Trophoblast cell (in vitro differentiated cells and primary cell): ENCODE data around the gene DSCAM.
A peak's percentile ranks its signal among the peaks of the same experiment; 100 is the strongest.

ENCODE experiments used
- DNase-seq, 2 donors: peaks; one replicate each; pipeline ENCODE4 v3.0.0-alpha.2; 2016
- H2AFZ ChIP-seq: 2 replicates; pipeline ENCODE4 v1.6.1; 2013; ENCODE audit warnings: low read length, moderate library complexity, mild to moderate bottlenecking; ENCODE audit not compliant: insufficient read depth, poor library complexity
- H2AK5ac ChIP-seq: 2 replicates; pipeline ENCODE4 v1.6.1; 2013; ENCODE audit warnings: mild to moderate bottlenecking, low read length
- H2BK120ac ChIP-seq: 2 replicates; pipeline ENCODE4 v1.6.1; 2013; ENCODE audit warnings: low read length, mild to moderate bottlenecking, moderate library complexity; ENCODE audit not compliant: insufficient read depth, poor library complexity
- H2BK12ac ChIP-seq: 2 replicates; pipeline ENCODE4 v1.6.1; 2013; ENCODE audit warnings: mild to moderate bottlenecking, low read length, moderate library complexity
- H2BK5ac ChIP-seq: 2 replicates; pipeline ENCODE4 v1.6.1; 2013; ENCODE audit warnings: low read length, low read depth, moderate library complexity, mild to moderate bottlenecking; ENCODE audit not compliant: poor library complexity
- H3K14ac ChIP-seq: 2 replicates; pipeline ENCODE4 v1.6.1; 2013; ENCODE audit warnings: mild to moderate bottlenecking, low read length
- H3K18ac ChIP-seq: 2 replicates; pipeline ENCODE4 v1.6.1; 2013; ENCODE audit warnings: mild to moderate bottlenecking, low read length
- H3K23ac ChIP-seq: 2 replicates; pipeline ENCODE4 v1.6.1; 2013; ENCODE audit warnings: low read length
- H3K27ac ChIP-seq: 2 replicates; pipeline ENCODE4 v1.5.1; 2013; ENCODE audit warnings: low read depth, mild to moderate bottlenecking, inconsistent platforms, low read length, moderate library complexity
- H3K27me3 ChIP-seq: 2 replicates; pipeline ENCODE4 v1.6.1; 2013; ENCODE audit warnings: inconsistent platforms, mild to moderate bottlenecking, low read length, moderate library complexity; ENCODE audit not compliant: insufficient read depth
- H3K36me3 ChIP-seq, 2 experiments: 1 replicate in 1 of 2; 2 replicates in 1 of 2; pipeline ENCODE4 v1.6.1; 2013; ENCODE audit warnings: low read length in 2 of 2, mild to moderate bottlenecking in 2 of 2, moderate library complexity in 1 of 2; ENCODE audit not compliant: insufficient read depth in 2 of 2, control insufficient read depth in 1 of 2
- H3K4ac ChIP-seq: 2 replicates; pipeline ENCODE4 v1.6.1; 2013; ENCODE audit warnings: low read depth, mild to moderate bottlenecking, low read length, moderate library complexity
- H3K4me1 ChIP-seq, 2 experiments: 1 replicate in 1 of 2; 2 replicates in 1 of 2; pipeline ENCODE4 v1.6.1; 2013; ENCODE audit warnings: low read length in 2 of 2, mild to moderate bottlenecking in 2 of 2, moderate library complexity in 1 of 2; ENCODE audit not compliant: insufficient read depth in 2 of 2, control insufficient read depth in 1 of 2
- H3K4me2 ChIP-seq: 2 replicates; pipeline ENCODE4 v1.6.1; 2013; ENCODE audit warnings: inconsistent platforms, mild to moderate bottlenecking, low read length, moderate library complexity
- H3K4me3 ChIP-seq: 2 replicates; pipeline ENCODE4 v1.5.1; 2013; ENCODE audit warnings: mild to moderate bottlenecking, low read depth, low read length, inconsistent platforms
- H3K79me1 ChIP-seq: one replicate; pipeline ENCODE4 v1.6.1; 2013; ENCODE audit warnings: low read length
- H3K79me2 ChIP-seq: 2 replicates; pipeline ENCODE4 v1.6.1; 2013; ENCODE audit warnings: low read length, mild to moderate bottlenecking; ENCODE audit not compliant: control insufficient read depth, insufficient read depth, poor library complexity
- H3K9ac ChIP-seq: 2 replicates; pipeline ENCODE4 v1.6.1; 2013; ENCODE audit warnings: mild to moderate bottlenecking, low read length
- H3K9me3 ChIP-seq: 2 replicates; pipeline ENCODE4 v1.6.1; 2013; ENCODE audit warnings: low read depth, mild to moderate bottlenecking, control low read depth, inconsistent platforms, low read length; ENCODE audit not compliant: insufficient read depth
- H4K12ac ChIP-seq: 2 replicates; pipeline ENCODE4 v1.6.1; 2013; ENCODE audit warnings: low read depth, mild to moderate bottlenecking, low read length, moderate library complexity
- H4K8ac ChIP-seq: 2 replicates; pipeline ENCODE4 v1.6.1; 2013; ENCODE audit warnings: low read depth, mild to moderate bottlenecking, low read length, moderate library complexity
- H4K91ac ChIP-seq: one replicate; pipeline ENCODE4 v1.6.1; 2013; ENCODE audit warnings: low read depth, mild to moderate bottlenecking, low read length, moderate library complexity
- WGBS: extraction: QIAGEN DNeasy Blood & Tissue Kit; methylation state at CpG from one replicate; pipeline ENCODE4 v1.1.7; 2013; ENCODE audit warnings: missing lambda C conversion rate; ENCODE audit not compliant: insufficient read length, insufficient coverage; ENCODE audit errors: extremely low coverage; 5-methylcytosine and 5-hydroxymethylcytosine counted together

Gene DSCAM

GRCh38 chr21:40586575-40586974 is 260.4 kb downstream of the DSCAM start:
- Histone ChIP-seq H4K91ac (no peak overlapping the region), H3K27ac (no peak overlapping the region), H3K4me2 (no peak overlapping the region), H3K9ac (no peak overlapping the region), H3K4ac (no peak overlapping the region), H4K8ac (no peak overlapping the region), H3K14ac (no peak overlapping the region), H2BK12ac (no peak overlapping the region), H4K12ac (no peak overlapping the region), H2BK5ac (no peak overlapping the region), H3K79me2 (no peaks in the 10 kb centered on the region), H3K18ac (no peak overlapping the region), H3K9me3 (peaks cover 1% of the 10 kb centered on the region), H2BK120ac (no peak overlapping the region), H3K4me1 (no peaks in the 10 kb centered on the region), H3K36me3 (no peaks in the 10 kb centered on the region), H3K23ac (no peak overlapping the region), H3K79me1 (no peaks in the 10 kb centered on the region), H2AK5ac (no peak overlapping the region), H3K4me3 (no peak overlapping the region), H3K27me3 (no peaks in the 10 kb centered on the region), H2AFZ (no peak overlapping the region)
- DNase-seq: no peak
- no CpG with 5 or more reads among the region's 2 CpGs for WGBS

GRCh38 chr21:40577285-40578043 is 269.5 kb downstream of the DSCAM start:
- Histone ChIP-seq H3K18ac (no peak overlapping the region), H3K79me2 (no peaks in the 10 kb centered on the region), H2BK5ac (no peak overlapping the region), H3K27me3 (no peaks in the 10 kb centered on the region), H2BK12ac (no peak overlapping the region), H3K9ac (no peak overlapping the region), H3K4me1 (no peaks in the 10 kb centered on the region), H3K4me3 (no peak overlapping the region), H3K14ac (no peak overlapping the region), H3K36me3 (no peaks in the 10 kb centered on the region), H3K4ac (no peak overlapping the region), H3K27ac (no peak overlapping the region), H4K91ac (no peak overlapping the region), H4K12ac (no peak overlapping the region), H3K23ac (no peak overlapping the region), H3K79me1 (no peaks in the 10 kb centered on the region), H2AK5ac (no peak overlapping the region), H2BK120ac (no peak overlapping the region), H3K4me2 (no peak overlapping the region), H3K9me3 (peaks cover 2% of the 10 kb centered on the region), H4K8ac (no peak overlapping the region), H2AFZ (no peak overlapping the region)
- WGBS: no CpG with 5 or more reads among the region's 27 CpGs
- no peak for DNase-seq

- Histone ChIP-seq H3K4me1 (no peaks in the 10 kb centered on the region), H3K4me2 (no peak overlapping the region), H3K9me3 (peaks cover 2% of the 10 kb centered on the region), H4K12ac (no peak overlapping the region), H3K4ac (no peak overlapping the region), H3K79me2 (no peaks in the 10 kb centered on the region), H2BK5ac (no peak overlapping the region), H3K14ac (no peak overlapping the region), H3K36me3 (no peaks in the 10 kb centered on the region), H2AFZ (no peak overlapping the region), H3K27me3 (no peaks in the 10 kb centered on the region), H2BK12ac (no peak overlapping the region), H3K18ac (no peak overlapping the region), H3K23ac (no peak overlapping the region), H3K9ac (no peak overlapping the region), H4K91ac (no peak overlapping the region), H2BK120ac (no peak overlapping the region), H3K79me1 (no peaks in the 10 kb centered on the region), H4K8ac (no peak overlapping the region), H3K4me3 (no peak overlapping the region), H3K27ac (no peak overlapping the region), H2AK5ac (no peak overlapping the region)
- DNase-seq: no peak
Measured at GRCh38 chr21:40575976-40576375, 271.0 kb downstream of the DSCAM start.

- no peak overlapping the region for H4K91ac ChIP-seq
- no peak overlapping the region for H2BK120ac ChIP-seq
- no peaks in the 10 kb centered on the region for H3K27me3 ChIP-seq
- H3K18ac ChIP-seq: no peak overlapping the region
- H3K4me1 ChIP-seq: no peaks in the 10 kb centered on the region
- H3K14ac ChIP-seq: no peak overlapping the region
- H3K4me3 ChIP-seq: no peak overlapping the region
- H3K27ac ChIP-seq: no peak overlapping the region
- H4K12ac ChIP-seq: no peak overlapping the region
- no peak overlapping the region for H3K23ac ChIP-seq
- H3K79me1 ChIP-seq: no peaks in the 10 kb centered on the region
- WGBS: no CpG with 5 or more reads among the region's 7 CpGs
- no peak overlapping the region for H3K9ac ChIP-seq
- peaks cover 1% of the 10 kb centered on the region for H3K9me3 ChIP-seq
- H4K8ac ChIP-seq: no peak overlapping the region
- no peaks in the 10 kb centered on the region for H3K36me3 ChIP-seq
- no peak overlapping the region for H3K4me2 ChIP-seq
- H2AK5ac ChIP-seq: no peak overlapping the region
- no peak overlapping the region for H2BK12ac ChIP-seq
- no peak overlapping the region for H2BK5ac ChIP-seq
- DNase-seq: peak in 1 of 2 donors; percentile 25
- H2AFZ ChIP-seq: no peak overlapping the region
- H3K79me2 ChIP-seq: no peaks in the 10 kb centered on the region
- H3K4ac ChIP-seq: no peak overlapping the region
Measured at GRCh38 chr21:40569357-40569756, 277.6 kb downstream of the DSCAM start.
